GM12878 (cell line): ENCODE measurements around the gene CDKL2. TPM values are rescaled to one million over a fixed set of nuclear protein-coding genes. Genes with fewer than 3 reads are reported as not detected.

Source experiments
- ATAC-seq: fragments of 200-7000 bp; cut with Tn5 transposase; 3 replicates; pipeline ENCODE4 v1.9.1; 2020; ENCODE audit warnings: mild to moderate bottlenecking, moderate library complexity
- BruUV-seq: library from RNA; stranded (reverse); fragments of 400-500 nt; replicated peaks from 2 replicates; lab custom pipeline; 2021; lab: Mats Ljungman, UMichigan
- CTCF ChIA-PET: fragments of 300-600 bp; sonication (Branson Sonifier 250); formaldehyde crosslinking; extraction: SDS; loops from one replicate; lab custom pipeline; 2021; ENCODE audit warnings: inconsistent platforms; lab: Yijun Ruan, JAX
- POLR2A ChIA-PET: fragments of 350-600 bp; formaldehyde crosslinking; extraction: SDS; loops from one replicate; lab custom pipeline; 2021; ENCODE audit warnings: inconsistent platforms; lab: Charles Lee
- RAD21 ChIA-PET: fragments of 300-600 bp; sonication (Branson Sonifier 250); formaldehyde crosslinking; loops from one replicate; lab custom pipeline; 2023; ENCODE audit warnings: antibody characterized with exemption; ENCODE audit not compliant: unreplicated experiment; lab: Charles Lee
- SMC1A ChIA-PET: fragments of 300-600 bp; sonication (Branson Sonifier 250); formaldehyde crosslinking; loops from one replicate; lab custom pipeline; 2023; ENCODE audit not compliant: unreplicated experiment, uncharacterized antibody; lab: Charles Lee
- DNase-seq: peaks from one replicate; pipeline ENCODE4 v3.0.0-alpha.2; 2011; ENCODE audit warnings: low read depth, low spot score
- FAIRE-seq: peaks from 3 replicates; lab custom pipeline; 2011; peaks lifted over from hg19 to GRCh38; lab: Jason Lieb, UNC
- H2AFZ ChIP-seq: 2 replicates; pipeline ENCODE4 v1.6.0; 2011; ENCODE audit warnings: low read depth, low read length, control low read depth; ENCODE audit not compliant: control insufficient read depth
- H3K27ac ChIP-seq: 2 replicates; pipeline ENCODE4 v1.5.1; 2011; ENCODE audit warnings: control low read depth; ENCODE audit not compliant: control insufficient read depth, insufficient read depth
- H3K27me3 ChIP-seq, 2 experiments: replicated peaks in 1 of 2; 2 replicates each; pipeline versions ENCODE4 v1.6.0 to v1.6.1; 2011; ENCODE audit warnings: low read length in 1 of 2; ENCODE audit not compliant: control insufficient read depth in 2 of 2, insufficient read depth in 2 of 2
- H3K36me3 ChIP-seq, 2 experiments: 2 replicates each; pipeline ENCODE4 v1.5.1; 2011; ENCODE audit warnings: low read length in 1 of 2; ENCODE audit not compliant: control insufficient read depth in 2 of 2, insufficient read depth in 2 of 2
- H3K4me1 ChIP-seq: 2 replicates; pipeline ENCODE4 v1.6.1; 2011; ENCODE audit warnings: mild to moderate bottlenecking, low read length, moderate library complexity, mixed read lengths; ENCODE audit not compliant: control insufficient read depth, insufficient read depth
- H3K4me2 ChIP-seq: 2 replicates; pipeline ENCODE4 v1.6.0; 2011; ENCODE audit warnings: control low read depth; ENCODE audit not compliant: control insufficient read depth, insufficient read depth
- H3K4me3 ChIP-seq: fragments of 200-600 bp; sonication (generic); 2 replicates; pipeline ENCODE4 v1.5.1; 2016
- H3K79me2 ChIP-seq: 2 replicates; pipeline ENCODE4 v1.6.0; 2011; ENCODE audit warnings: low read length; ENCODE audit not compliant: control insufficient read depth, insufficient read depth
- H3K9ac ChIP-seq: 2 replicates; pipeline ENCODE4 v1.8.0; 2011; ENCODE audit warnings: low read length, control low read depth, mixed read lengths; ENCODE audit not compliant: control insufficient read depth, insufficient read depth
- H3K9me3 ChIP-seq: replicated peaks from 3 replicates; pipeline ENCODE4 v1.5.1; 2011; ENCODE audit warnings: mild to moderate bottlenecking, low read length; ENCODE audit not compliant: control insufficient read depth, insufficient read depth
- H4K20me1 ChIP-seq: 2 replicates; pipeline ENCODE4 v1.6.0; 2011; ENCODE audit not compliant: control insufficient read depth, insufficient read depth
- HDGF ChIP-seq: fragments of 450-650 bp; IDR thresholded peaks from 2 replicates; pipeline ENCODE4 v1.6.1; 2016; ENCODE audit warnings: antibody characterized with exemption
- KAT2A ChIP-seq: conservative IDR thresholded peaks from 2 replicates; pipeline ENCODE4 v1.6.1; 2011; ENCODE audit warnings: low read depth, low read length; ENCODE audit not compliant: control insufficient read depth
- NR2C1 ChIP-seq: fragments of 450-650 bp; IDR thresholded peaks from 2 replicates; pipeline ENCODE4 v1.6.1; 2017; ENCODE audit warnings: antibody characterized with exemption, mild to moderate bottlenecking, moderate library complexity
- POU2F2 ChIP-seq: IDR thresholded peaks from 3 replicates; pipeline ENCODE4 v1.6.1; 2011; ENCODE audit warnings: low read depth, mild to moderate bottlenecking, low read length, borderline replicate concordance
- RCOR1 ChIP-seq: conservative IDR thresholded peaks from 2 replicates; pipeline ENCODE4 v1.6.1; 2012; ENCODE audit warnings: low read depth, low read length, improper control_type of control experiment
- SP1 ChIP-seq: IDR thresholded peaks from one replicate; pipeline ENCODE4 v1.6.1; 2011; ENCODE audit warnings: low read depth, low read length
- in situ Hi-C: fragments of 300-500 bp; cut with MboI; formaldehyde crosslinking; loops from 9 replicates; pipeline ENCODE4 v1.14.3; 2018; ENCODE audit warnings: mixed read lengths
- intact Hi-C: fragments of 100-400 bp; cut with micrococcal nuclease; formaldehyde crosslinking; loops from one replicate; pipeline ENCODE4 v1.14.2; 2022; ENCODE audit not compliant: unreplicated experiment
- polyA plus RNA-seq, 11 experiments: library from polyadenylated mRNA; depleted of rRNA in 4 of 11; unstranded in 6 of 11; stranded (reverse) in 5 of 11; fragments of >200 nt; fragmentation: Nextera tagmentation in 4 of 11; fragmentation: Illumina TruSeq in 1 of 11; extraction: Ambion mirVana in 4 of 11; extraction: Trizol in 1 of 11; gene quantifications; 1 replicate in 1 of 11; 2 replicates in 10 of 11; pipeline versions ENCODE4 v1.2.1 to v1.2.3, GENCODE V29; 2011 to 2016; ENCODE audit warnings: inconsistent platforms in 2 of 11, missing spikeins in 2 of 11, low read depth in 1 of 11
- total RNA-seq, 4 experiments: library from RNA; depleted of rRNA in 3 of 4; stranded (reverse); fragments of >200 nt in 3 of 4; fragmentation: Illumina TruSeq in 1 of 4; extraction: Trizol in 1 of 4; gene quantifications; 2 replicates each; pipeline versions ENCODE4 v1.2.1 to v1.2.3, GENCODE V29; 2013 to 2021
- TF ChIP-seq, protein P1 (sequence below): fragments of 450-650 bp; IDR thresholded peaks from 2 replicates; pipeline ENCODE4 v1.6.1; 2016; ENCODE audit warnings: mild to moderate bottlenecking, moderate library complexity, borderline replicate concordance
- TF ChIP-seq, protein P2 (sequence below): fragments of 150-350 bp; IDR thresholded peaks from 2 replicates; pipeline ENCODE4 v1.6.1; 2016; ENCODE audit warnings: low read depth, low read length
- TF ChIP-seq, protein P3 (sequence below), 3 experiments: IDR thresholded peaks in 2 of 3; conservative IDR thresholded peaks in 1 of 3; 2 replicates each; pipeline ENCODE4 v1.5.1; 2011; ENCODE audit warnings: low read depth in 3 of 3, low read length in 3 of 3, mild to moderate bottlenecking in 3 of 3, control low read depth in 2 of 3, moderate library complexity in 2 of 3, inconsistent platforms in 1 of 3, mixed read lengths in 1 of 3; ENCODE audit not compliant: control insufficient read depth in 2 of 3, insufficient read depth in 1 of 3; ENCODE audit errors: extremely low read depth in 1 of 3
- TF ChIP-seq, protein P4 (sequence below): IDR thresholded peaks from 2 replicates; pipeline ENCODE4 v1.6.1; 2012; ENCODE audit warnings: low read length, inconsistent platforms

The CDKL2 gene
- total and polyA plus RNA-seq, 10 of the 15 experiments (the other 5 are each of a cell fraction or from before 2014, with no cell fraction given), result 0.05 to 0.24 (median 0.06) TPM; not detected in 7

DNA sequence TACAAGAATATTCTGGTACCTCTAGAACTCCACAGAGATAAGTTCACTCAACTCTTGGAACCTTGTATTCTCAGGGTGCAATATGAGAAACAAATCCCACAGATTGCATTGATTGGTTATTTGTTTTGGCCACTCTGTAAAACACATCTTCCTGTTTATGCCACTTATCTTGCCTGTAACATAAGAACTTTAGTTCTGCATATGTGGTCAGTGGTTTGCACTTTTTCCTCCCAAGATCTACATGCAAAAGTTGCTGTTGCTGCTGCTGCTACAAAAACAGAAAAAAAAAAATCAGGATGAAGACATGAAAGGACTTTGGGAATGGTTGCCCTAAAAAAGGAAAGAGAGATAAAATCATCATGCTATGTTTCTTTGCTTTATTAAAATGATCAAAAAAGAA is 64.8 kb downstream of the CDKL2 start:
- H3K9me3 ChIP-seq, result no peaks in the 10 kb centered on the region
- H2AFZ ChIP-seq, result no peak overlapping the region
- ChIA-PET RAD21 (no interaction called here), SMC1A (no interaction called here), CTCF (no interaction called here), POLR2A (no interaction called here)
- no peak for DNase-seq
- no peaks in the 10 kb centered on the region; a peak in 1 of 4 replicates for H3K27me3 ChIP-seq
- H3K4me3 ChIP-seq, result no peak overlapping the region
- FAIRE-seq, result no peak
- no peaks in the 10 kb centered on the region for H3K36me3 ChIP-seq
- BruUV-seq, result no TSS peak
- H3K79me2 ChIP-seq, result no peaks in the 10 kb centered on the region
- in situ Hi-C loops (no loop called here), intact Hi-C loops (no loop called here)
- no peak overlapping the region for H3K4me2 ChIP-seq
- H3K4me1 ChIP-seq, result no peaks in the 10 kb centered on the region
- TF ChIP-seq POU2F2 (no peak), NR2C1 (no peak), KAT2A (no peak), HDGF (no peak), RCOR1 (no peak), SP1 (no peak)
- TF ChIP-seq, protein P1, sequence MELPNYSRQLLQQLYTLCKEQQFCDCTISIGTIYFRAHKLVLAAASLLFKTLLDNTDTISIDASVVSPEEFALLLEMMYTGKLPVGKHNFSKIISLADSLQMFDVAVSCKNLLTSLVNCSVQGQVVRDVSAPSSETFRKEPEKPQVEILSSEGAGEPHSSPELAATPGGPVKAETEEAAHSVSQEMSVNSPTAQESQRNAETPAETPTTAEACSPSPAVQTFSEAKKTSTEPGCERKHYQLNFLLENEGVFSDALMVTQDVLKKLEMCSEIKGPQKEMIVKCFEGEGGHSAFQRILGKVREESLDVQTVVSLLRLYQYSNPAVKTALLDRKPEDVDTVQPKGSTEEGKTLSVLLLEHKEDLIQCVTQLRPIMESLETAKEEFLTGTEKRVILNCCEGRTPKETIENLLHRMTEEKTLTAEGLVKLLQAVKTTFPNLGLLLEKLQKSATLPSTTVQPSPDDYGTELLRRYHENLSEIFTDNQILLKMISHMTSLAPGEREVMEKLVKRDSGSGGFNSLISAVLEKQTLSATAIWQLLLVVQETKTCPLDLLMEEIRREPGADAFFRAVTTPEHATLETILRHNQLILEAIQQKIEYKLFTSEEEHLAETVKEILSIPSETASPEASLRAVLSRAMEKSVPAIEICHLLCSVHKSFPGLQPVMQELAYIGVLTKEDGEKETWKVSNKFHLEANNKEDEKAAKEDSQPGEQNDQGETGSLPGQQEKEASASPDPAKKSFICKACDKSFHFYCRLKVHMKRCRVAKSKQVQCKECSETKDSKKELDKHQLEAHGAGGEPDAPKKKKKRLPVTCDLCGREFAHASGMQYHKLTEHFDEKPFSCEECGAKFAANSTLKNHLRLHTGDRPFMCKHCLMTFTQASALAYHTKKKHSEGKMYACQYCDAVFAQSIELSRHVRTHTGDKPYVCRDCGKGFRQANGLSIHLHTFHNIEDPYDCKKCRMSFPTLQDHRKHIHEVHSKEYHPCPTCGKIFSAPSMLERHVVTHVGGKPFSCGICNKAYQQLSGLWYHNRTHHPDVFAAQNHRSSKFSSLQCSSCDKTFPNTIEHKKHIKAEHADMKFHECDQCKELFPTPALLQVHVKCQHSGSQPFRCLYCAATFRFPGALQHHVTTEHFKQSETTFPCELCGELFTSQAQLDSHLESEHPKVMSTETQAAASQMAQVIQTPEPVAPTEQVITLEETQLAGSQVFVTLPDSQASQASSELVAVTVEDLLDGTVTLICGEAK, result no peak
- TF ChIP-seq, protein P2, sequence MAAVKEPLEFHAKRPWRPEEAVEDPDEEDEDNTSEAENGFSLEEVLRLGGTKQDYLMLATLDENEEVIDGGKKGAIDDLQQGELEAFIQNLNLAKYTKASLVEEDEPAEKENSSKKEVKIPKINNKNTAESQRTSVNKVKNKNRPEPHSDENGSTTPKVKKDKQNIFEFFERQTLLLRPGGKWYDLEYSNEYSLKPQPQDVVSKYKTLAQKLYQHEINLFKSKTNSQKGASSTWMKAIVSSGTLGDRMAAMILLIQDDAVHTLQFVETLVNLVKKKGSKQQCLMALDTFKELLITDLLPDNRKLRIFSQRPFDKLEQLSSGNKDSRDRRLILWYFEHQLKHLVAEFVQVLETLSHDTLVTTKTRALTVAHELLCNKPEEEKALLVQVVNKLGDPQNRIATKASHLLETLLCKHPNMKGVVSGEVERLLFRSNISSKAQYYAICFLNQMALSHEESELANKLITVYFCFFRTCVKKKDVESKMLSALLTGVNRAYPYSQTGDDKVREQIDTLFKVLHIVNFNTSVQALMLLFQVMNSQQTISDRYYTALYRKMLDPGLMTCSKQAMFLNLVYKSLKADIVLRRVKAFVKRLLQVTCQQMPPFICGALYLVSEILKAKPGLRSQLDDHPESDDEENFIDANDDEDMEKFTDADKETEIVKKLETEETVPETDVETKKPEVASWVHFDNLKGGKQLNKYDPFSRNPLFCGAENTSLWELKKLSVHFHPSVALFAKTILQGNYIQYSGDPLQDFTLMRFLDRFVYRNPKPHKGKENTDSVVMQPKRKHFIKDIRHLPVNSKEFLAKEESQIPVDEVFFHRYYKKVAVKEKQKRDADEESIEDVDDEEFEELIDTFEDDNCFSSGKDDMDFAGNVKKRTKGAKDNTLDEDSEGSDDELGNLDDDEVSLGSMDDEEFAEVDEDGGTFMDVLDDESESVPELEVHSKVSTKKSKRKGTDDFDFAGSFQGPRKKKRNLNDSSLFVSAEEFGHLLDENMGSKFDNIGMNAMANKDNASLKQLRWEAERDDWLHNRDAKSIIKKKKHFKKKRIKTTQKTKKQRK, result no peak
- TF ChIP-seq, protein P3, sequence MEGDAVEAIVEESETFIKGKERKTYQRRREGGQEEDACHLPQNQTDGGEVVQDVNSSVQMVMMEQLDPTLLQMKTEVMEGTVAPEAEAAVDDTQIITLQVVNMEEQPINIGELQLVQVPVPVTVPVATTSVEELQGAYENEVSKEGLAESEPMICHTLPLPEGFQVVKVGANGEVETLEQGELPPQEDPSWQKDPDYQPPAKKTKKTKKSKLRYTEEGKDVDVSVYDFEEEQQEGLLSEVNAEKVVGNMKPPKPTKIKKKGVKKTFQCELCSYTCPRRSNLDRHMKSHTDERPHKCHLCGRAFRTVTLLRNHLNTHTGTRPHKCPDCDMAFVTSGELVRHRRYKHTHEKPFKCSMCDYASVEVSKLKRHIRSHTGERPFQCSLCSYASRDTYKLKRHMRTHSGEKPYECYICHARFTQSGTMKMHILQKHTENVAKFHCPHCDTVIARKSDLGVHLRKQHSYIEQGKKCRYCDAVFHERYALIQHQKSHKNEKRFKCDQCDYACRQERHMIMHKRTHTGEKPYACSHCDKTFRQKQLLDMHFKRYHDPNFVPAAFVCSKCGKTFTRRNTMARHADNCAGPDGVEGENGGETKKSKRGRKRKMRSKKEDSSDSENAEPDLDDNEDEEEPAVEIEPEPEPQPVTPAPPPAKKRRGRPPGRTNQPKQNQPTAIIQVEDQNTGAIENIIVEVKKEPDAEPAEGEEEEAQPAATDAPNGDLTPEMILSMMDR (IDR thresholded peaks at IDR 0.05 in 2 of 3, conservative IDR thresholded peaks at IDR 0.05 in 1 of 3; ENCODE audit: control insufficient read depth in 2 of 3, extremely low read depth in 1 of 3, insufficient read depth in 1 of 3, low read depth in 3 of 3, low read length in 3 of 3), result no peak
- TF ChIP-seq, protein P4, sequence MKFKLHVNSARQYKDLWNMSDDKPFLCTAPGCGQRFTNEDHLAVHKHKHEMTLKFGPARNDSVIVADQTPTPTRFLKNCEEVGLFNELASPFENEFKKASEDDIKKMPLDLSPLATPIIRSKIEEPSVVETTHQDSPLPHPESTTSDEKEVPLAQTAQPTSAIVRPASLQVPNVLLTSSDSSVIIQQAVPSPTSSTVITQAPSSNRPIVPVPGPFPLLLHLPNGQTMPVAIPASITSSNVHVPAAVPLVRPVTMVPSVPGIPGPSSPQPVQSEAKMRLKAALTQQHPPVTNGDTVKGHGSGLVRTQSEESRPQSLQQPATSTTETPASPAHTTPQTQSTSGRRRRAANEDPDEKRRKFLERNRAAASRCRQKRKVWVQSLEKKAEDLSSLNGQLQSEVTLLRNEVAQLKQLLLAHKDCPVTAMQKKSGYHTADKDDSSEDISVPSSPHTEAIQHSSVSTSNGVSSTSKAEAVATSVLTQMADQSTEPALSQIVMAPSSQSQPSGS, result no peak
- ATAC-seq, result no peak
- no peak overlapping the region for H3K9ac ChIP-seq
- H3K27ac ChIP-seq, result no peak overlapping the region
- no peaks in the 10 kb centered on the region for H4K20me1 ChIP-seq
